Measurements from ENCODE around the gene TRIP10. TPM values are rescaled to one million over a fixed set of nuclear protein-coding genes. Genes with fewer than 3 reads are reported as not detected.
"Not testable (repeated sequence)": the region's sequence is repeated elsewhere in the genome, so short reads cannot be mapped to it uniquely, and the experiment has no call there.

The TRIP10 gene
- total RNA-seq, 1 donor from 2014 or later = 9.0 TPM

DNA sequence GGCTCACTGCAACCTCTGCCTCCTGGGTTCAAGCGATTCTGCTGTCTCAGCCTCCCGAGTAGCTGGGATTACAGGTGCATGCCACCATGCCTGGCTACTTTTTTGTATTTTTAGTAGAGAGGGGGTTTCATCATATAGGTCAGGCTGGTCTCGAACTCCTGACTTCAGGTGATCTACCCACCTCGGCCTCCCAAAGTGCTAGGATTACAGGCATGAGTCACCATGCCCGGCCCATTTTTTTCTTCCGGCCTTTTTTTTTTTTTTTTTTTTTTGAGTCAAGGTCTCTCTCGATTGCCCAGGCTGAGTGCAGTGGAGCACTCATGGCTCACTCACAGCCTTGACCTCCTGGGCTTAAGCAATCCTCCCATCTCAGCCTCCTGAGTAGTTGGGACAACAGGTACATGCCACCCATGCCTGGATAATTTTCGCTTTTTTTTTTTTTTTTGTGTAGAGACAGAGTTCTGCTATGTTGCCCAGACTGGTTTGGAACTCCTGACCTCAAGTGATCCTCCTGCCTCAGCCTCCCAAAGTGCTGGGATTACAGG lies 22.8 kb downstream of the TRIP10 start:
- not testable (repeated sequence) for DNase-seq (ENCODE audit: low spot score); ATAC-seq

DNA sequence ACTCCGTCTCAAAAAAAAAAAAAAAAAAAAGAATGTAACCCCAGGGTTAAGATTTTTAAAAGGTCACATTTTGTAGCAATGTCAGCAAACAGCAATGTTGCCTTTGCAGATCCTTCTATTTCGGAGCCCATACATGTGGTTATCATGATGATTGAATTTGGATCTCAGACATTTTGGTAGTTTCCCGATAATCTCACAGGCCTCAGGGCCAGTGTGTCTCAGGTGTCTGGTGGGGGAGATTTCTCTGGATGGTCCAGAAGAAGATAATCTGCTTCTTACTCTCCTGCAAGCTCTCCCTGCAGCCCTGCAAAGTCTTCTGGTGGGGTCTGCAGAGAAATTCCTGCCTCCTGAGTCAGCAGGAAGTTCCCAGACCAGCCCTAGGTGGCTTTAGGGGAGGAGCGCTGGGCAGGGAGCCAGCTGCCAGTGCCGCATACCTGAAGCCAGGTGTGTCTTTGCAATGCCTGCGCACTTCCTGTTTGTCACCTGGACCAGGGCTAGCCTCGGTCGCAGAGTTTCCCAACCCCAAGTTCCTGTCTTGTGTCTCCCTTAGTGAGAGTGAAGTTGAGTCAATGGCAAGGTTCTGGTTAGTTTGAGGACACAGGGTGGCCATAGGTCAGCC lies 26.4 kb downstream of the TRIP10 start:
- DNase-seq (ENCODE audit: low spot score) = peak; percentile 57
- ATAC-seq = peak; percentile 16

DNA sequence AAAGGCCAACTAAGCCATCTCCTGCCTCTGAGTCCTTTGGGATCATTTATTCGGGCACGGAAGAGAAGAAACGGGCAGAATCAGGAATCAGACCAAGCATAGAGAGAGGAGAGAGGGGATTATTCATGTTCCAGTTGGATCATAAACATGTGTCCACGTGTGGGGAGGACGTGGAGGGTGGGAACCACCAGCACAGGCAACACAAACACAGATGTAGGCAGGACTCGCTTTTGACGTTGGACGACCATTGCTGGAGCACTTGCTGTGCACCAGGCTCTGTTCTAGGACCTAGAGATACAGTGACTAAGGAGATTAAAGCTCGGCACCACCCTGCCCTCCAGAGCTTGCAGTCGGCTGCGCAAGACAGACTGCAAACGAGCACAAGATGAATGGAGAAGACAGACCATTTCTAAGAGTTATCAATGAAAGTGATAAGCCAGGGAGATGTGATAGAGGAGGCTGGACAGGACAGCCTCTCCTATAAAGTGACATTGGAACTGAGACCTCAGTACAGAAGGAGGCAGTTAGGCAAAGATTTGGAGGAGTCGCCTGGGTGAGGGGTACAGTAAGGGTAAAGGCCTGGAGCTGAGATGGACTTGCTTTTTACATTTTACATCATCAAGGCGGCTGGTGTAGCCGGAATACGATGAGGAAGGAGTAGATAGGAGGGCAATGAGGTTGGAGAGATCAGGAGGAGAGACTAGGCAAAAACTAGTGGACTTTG lies 27.0 kb downstream of the TRIP10 start:
- DNase-seq (ENCODE audit: low spot score) = no peak
- no peak for ATAC-seq

DNA sequence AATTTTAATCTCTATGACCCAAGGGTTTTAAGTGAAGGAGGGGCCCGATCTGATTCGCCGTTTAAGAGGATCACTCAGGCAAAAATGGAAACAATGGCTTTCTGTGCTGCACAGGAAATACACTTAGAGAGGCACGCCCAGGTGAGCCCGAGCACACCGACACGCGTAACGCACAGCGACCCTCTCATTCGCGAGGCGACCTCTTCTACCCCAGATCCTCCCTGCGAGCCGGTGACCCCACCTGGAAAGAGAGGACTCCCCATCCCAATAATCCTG lies 27.5 kb downstream of the TRIP10 start:
- ATAC-seq (peak; percentile 40), DNase-seq (ENCODE audit: low spot score) (no peak)

DNA sequence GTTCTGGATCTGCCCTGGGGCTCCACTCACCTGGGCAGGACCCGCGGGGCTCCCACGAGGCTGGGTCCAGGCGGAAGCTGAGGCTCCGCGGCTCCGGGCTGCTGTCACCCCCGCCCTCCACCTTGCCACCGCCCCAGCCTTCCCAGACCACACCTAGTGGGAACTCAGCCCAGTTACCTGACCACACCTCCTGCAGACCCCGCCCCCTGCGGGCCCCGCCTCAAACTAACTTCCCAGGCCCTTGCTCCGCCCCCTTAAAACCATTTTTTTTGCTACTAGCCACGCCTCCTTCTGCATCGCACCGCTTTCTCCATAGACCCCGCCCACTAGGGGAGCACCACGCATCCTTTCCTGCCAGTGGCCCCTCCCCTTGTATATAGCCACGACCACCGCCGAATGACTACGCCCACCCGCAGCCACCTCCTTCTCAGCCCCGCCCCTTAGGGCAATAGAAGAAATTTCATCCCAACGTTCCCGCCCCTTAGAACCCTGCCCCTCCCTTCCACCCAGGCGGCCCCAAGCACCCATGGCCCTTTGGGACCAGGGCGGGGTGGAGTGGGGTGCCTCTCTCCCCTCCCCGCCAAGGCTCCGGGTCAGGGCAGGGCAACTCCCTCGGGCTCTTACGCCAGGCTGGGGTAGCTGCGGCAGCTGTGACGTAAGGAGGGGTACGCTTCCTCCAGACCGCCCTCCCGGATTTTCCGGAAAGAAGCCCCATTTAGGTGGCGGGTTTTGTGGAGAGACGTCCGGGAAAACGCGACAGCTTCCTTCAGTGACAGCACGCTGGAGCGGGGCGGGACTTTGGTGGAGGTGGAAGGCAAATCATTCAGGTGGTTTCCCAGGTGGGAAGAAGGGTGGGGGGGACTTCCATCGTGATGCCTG lies 28.1 kb downstream of the TRIP10 start, which contains the start of gene SH2D3A:
SH2D3A (minus strand) TSS at position 79 of the 879 bp plus-strand sequence. CDS start 3,687 bp downstream, outside the sequence.
- ATAC-seq (peak; percentile 90), DNase-seq (ENCODE audit: low spot score) (peak; percentile 85)

DNA sequence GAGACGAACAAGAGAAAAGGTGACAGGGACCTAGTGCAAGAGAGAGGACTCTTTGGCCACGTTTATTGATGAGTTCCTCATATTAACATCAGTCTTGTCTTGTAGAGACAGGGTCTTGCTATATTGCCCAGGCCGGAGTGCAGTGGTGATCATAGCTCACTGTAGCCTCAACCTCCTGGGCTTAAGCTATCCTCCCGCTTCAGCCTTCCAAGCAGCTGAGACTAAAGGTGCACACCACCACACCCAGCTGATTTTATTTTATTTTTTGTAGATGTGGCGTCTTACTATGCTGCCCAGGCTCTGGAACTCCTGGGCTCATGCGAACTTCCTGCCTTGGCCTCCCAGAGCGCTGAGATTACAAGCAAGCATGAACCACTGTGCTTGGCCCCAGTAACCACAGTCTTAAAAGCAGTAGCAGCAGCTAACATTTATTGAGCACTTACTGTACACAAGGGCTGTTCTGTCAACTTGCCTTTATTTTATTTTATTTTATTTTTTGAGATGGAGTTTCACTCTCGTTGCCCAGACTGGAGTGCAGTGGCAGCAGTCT lies 28.8 kb downstream of the TRIP10 start:
- ATAC-seq = no peak
- no peak for DNase-seq (ENCODE audit: low spot score)

DNA sequence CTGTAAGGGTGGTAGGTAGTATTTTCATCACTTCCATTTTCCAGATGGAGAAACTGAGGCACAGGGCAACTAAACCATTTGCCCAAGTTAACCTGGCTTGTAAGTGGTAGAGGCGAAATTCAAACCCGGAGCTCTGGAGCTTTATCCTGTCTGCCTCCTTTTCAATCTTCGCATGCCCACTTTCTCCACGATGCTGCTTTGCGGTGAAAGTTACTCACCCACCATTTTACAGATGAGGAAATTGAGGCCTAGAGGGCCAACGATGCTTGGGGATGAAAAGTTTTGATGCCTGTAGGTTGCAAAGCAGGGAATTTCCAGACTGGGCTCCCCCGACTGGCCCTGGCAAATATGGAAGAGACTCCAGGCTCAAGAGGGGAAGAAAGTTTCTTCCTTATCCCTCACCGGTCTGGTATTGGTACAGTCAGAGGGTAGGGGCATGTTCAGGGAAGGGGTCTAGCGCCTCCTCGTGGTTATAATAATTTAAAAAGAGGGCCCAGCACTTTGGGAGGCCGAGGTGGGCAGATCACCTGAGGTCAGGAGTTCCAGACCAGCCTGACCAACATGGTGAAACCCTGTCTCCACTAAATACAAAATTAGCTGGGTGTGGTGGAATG lies 29.6 kb downstream of the TRIP10 start:
- DNase-seq (ENCODE audit: low spot score) = no peak
- no peak for ATAC-seq

DNA sequence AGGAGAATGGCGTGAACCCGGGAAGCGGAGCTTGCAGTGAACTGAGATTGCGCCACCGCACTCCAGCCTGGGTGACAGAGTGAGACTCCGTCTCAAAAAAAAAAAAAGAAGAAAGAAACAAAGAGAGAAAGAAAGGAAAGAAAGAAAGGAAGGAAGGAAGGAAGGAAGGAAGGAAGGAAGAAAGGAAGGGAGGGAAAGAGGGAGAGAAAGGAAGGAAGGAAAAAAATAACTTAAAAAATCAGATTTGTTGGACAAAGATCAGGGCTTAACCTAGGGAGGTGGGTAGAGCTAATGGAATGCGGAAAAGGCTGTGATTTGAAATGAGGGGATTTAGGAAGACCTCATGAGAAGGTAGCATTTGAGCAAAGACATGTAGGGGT lies 32.2 kb downstream of the TRIP10 start:
- ATAC-seq = not testable (repeated sequence)

DNA sequence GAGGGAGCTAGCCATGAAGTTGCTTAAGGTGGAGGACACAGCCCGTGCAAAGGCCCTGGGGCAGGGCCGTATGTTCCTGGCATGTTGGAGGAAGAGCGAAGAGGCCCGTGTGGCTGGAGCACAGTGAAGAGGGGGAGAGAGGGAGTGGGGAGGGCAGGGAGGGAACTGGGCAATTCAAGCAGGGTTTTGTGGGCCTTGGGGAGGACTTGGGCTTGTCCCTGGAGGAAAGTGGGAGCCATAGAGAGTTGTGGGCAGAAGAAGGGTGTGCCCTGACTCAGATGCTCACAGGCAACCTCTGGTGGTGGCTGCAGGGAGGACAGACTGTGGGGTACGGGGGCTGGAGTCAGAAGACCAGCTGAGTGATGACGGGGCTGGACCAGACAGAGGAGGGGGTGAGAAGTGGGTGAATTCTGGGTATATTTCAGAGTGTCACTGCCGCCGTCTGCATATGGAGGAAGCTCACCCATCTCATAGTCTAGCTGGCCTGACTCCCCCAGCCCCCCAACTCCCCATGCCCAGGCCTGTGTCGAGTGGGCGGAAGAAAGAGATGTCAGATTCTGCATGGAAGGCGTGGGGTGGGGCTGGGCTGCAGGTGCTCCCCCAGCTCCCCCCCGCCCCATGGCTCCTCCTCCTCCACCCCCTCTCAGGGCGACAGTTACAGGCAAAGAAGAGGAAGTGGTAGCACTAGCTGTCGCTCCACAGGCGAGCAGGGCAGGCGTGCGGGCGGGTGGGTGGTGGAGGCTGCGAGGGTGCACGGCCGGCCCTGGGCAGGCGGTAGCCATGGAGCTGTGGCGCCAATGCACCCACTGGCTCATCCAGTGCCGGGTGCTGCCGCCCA lies 32.8 kb downstream of the TRIP10 start, which contains the start of gene VAV1:
VAV1 (plus strand) TSS at position 681 of the 838 bp plus-strand sequence; CDS start at position 781, 100 bp downstream.
- ATAC-seq = peak; percentile 54

More for the DNA sequence above, 32.2 kb downstream of the TRIP10 start:
- DNase-seq (ENCODE audit: low spot score) = not testable (repeated sequence)

DNA sequence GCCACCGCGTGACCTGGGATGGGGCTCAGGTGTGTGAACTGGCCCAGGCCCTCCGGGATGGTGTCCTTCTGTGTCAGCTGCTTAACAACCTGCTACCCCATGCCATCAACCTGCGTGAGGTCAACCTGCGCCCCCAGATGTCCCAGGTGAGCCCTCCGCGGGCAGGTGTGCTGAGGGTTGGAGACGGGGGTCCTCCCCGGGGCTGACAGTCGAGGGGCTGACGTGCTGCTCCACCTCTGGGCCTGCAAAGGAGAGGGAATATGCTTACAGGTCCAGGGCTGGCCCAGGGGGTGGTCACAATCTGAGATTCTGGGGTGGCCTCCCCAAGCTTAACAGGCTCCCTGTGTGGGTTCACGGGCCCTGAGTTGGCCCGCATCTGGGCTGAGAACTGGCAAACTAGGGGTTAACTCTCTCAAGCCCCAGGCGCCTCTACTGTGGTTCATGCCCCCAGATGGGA lies 33.4 kb downstream of the TRIP10 start:
- no peak for DNase-seq (ENCODE audit: low spot score)

More for the DNA sequence above, 32.8 kb downstream of the TRIP10 start, which contains the start of gene VAV1:
- DNase-seq (ENCODE audit: low spot score) = no peak

DNA sequence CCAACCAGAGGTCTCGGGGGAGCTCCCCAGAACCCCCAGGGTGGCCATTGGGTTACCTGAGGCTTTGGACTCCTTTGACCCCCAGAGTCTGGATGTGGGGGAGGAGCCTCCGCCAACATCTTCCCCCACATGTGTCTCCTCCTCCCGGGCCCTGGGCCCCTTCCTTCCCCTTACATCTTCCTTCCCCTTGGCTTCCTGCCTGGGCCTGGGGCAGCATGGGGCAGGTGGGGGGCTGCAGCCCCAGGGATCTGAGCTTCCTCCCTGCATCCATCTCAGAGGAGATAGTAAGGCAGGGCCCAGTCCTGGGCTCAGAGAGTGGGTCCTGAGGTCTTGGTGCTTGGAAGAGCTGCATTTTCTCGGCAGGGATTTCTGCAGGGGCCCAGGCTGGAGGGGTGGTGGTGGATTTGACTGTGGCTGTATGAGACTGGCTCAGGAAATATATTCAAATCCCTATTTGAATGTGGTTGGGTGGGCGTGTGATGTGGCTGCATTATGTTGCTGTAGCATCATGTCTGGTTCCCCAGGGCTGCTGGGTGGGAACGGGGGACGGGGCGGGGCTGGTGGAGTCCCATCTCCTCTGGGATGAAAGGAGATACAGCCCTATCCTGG lies 33.9 kb downstream of the TRIP10 start:
- DNase-seq (ENCODE audit: low spot score) = no peak
- ATAC-seq = peak; percentile 51

More for the DNA sequence above, 33.4 kb downstream of the TRIP10 start:
- no peak for ATAC-seq

DNA sequence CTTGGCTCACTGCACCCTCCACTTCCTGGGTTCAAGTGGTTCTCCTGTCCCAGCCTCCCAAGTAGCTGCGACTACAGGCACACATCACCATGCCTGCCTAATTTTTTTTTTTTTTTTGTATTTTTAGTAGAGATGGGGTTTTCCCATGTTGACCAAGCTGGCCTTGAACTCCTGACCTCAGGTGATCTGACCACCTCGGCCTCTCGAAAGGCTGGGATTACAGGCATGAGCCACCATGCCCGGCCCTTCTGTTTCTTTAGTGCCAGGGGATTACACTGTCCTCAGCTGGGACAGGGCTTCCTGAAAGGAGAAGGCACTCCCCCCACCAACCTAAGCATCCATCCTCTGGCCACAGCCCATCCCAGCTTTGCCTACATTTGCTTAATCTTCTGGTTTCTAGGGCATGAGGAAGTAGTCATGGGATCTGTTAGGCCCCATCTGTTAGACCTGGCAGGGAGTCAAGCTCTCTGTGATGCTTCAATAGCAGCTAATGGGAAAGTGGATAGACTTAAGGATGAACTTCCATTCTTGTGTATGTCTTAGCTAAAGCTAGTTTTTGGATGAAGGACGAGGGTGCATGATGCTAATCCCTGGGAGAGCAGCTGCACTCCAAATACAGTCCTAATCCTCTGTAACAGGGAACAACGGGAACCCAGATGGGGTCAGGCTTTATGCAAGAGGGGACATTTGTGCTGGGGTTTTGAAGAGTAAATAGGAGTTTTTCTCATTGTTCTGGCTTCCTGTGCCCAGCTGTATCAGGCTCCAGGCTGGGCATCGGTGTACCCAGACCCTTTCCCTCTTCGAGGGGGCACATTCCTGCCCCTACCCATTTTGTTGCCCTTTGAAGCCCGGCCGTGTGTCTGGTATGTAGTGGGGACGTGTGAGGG lies 35.6 kb downstream of the TRIP10 start:
- ATAC-seq (no peak), DNase-seq (ENCODE audit: low spot score) (no peak)

DNA sequence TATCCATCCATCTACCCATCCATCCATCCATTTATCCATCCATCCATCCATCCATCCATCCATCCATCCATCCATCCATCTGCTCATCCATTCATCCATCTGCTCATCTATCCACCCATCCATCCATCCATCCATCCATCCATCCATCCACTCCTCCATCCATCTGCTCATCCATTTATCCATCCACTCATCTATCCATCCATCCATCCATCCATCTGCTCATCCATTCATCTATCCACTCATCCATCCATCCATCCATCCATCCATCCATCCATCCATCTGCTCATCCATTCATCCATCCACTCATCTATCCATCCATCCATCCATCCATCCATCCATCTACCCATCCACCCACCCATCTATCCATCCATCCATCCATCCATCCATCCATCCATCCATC lies 36.6 kb downstream of the TRIP10 start:
- not testable (repeated sequence) for ATAC-seq; DNase-seq (ENCODE audit: low spot score)

DNA sequence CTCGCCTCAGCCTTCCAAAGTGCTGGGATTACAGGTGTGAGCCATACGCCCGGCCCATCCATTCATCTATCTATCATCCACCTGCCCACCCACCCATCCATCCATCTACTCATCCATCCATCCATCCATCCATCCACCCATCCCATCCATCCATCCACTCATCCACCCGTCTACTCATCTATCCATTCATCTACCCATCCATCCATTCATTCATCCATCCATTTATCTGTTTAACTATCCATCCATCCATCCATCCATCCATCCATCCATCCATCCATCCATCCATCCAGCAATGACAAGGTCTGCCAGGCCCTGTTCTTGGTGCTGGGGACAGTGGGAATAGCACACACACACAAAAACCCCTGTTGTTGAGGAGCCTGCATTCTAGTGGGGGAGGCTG lies 37.5 kb downstream of the TRIP10 start:
- ATAC-seq (no peak), DNase-seq (ENCODE audit: low spot score) (no peak)

DNA sequence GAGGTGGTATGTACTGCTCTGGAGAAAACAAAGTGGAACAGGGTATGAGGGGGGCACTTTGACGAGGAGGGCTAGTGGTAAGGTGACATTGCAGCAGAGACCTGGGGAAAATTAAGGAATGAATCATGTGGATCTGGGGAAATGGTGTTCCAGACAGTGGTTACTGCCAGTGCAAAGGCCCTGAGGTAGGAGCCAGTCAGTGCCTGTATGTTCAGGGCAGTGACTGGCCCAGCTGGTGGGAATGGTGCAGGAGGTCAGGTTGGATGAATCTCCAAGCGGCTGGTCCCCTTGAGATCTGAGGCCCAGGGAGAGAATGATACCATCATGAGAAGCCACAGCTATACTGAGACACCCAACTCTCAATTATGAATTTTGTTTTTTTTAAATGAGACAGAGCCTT lies 38.0 kb downstream of the TRIP10 start:
- DNase-seq (ENCODE audit: low spot score) (no peak), ATAC-seq (no peak)

DNA sequence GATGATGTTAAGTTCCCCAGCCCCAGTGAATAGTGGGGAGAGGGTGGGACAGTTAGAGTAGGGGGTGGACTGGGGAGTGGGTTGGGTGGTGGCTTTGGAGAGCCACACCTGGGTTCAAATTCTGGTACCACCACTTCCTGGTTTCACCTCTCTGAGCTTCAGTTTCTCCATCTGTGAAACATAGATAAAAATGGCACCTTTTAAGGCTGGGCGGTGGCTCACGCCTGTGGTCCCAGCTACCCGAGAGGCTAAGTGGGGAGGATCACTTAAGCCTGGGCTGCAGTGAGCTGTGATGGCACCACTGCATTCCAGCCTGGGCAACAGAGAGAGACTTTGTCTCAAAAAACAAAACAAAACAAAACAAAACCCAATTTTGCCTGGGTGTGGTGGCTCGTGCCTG lies 38.9 kb downstream of the TRIP10 start:
- ATAC-seq (no peak), DNase-seq (ENCODE audit: low spot score) (no peak)

DNA sequence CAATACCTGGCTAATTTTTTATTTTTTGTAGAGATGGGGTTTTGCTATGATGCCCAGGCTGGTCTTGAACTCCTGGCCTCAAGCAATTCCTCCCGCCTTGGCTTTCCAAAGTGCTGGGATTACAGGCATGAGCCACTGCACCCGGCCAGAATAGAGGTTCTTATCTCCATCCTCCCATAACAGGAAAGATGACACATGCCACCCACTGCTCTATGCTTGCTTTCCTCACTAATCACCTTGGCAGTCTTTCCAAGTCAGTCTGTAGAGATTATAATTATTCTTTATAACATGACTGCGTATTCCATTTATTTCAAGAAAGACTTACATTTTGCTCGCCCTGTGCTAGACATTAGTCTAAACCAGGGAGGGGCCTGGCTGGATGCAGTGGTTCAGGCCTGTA lies 39.7 kb downstream of the TRIP10 start:
- DNase-seq (ENCODE audit: low spot score) (no peak), ATAC-seq (no peak)

DNA sequence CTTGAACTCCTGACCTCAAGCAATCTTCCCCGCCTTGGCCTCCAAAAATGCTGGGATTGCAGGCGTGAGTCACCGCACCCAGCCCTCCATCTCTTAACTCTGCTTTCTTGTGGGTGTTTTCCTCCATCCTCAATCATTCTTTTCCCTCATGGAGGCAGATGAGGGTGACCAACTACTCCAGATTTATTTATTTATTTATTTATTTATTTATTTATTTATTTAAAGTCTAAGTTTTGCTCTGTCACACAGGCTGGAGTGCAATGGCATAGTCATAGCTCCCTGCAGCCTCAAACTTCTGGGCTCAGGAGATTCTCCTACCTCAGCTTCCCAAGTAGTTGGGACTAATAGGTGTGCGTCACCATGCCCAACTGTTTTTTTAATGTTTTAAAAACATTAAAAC lies 47.9 kb downstream of the TRIP10 start:
- DNase-seq (ENCODE audit: low spot score) (no peak), ATAC-seq (no peak)
